H1 (cell line): Measurements from ENCODE around the gene SPDYC.

Source experiments
- SIN3A ChIP-seq, 2 experiments: IDR thresholded peaks in 1 of 2; conservative IDR thresholded peaks in 1 of 2; 2 replicates each; pipeline ENCODE4 v1.6.1; 2011 to 2012; ENCODE audit warnings: low read length in 2 of 2, improper control_type of control experiment in 1 of 2, low read depth in 1 of 2, mild to moderate bottlenecking in 1 of 2
- SRF ChIP-seq: IDR thresholded peaks from 2 replicates; pipeline ENCODE4 v1.6.1; 2011; ENCODE audit warnings: mild to moderate bottlenecking, low read depth, low read length, moderate library complexity

GRCh38 chr11:65210361-65210731 is 40.3 kb downstream of the SPDYC start:
- TF ChIP-seq SRF, result no peak
- TF ChIP-seq SIN3A (conservative IDR thresholded peaks at IDR 0.05 in 1 of 2, IDR thresholded peaks at IDR 0.05 in 1 of 2; ENCODE audit: low read depth in 1 of 2, low read length in 2 of 2), result no peak
